T-helper 9 cell (primary cell): Measurements from ENCODE around the gene KPNA4.
A peak's percentile ranks its signal among the peaks of the same experiment; 100 is the strongest.
"Not testable (repeated sequence)": the region's sequence is repeated elsewhere in the genome, so short reads cannot be mapped to it uniquely, and the experiment has no call there.

ENCODE experiments used
- DNase-seq: peaks from one replicate; pipeline ENCODE4 v3.0.0-alpha.2; 2020

The KPNA4 gene

GRCh38 chr3:160569894-160570652 is 4.7 kb upstream of the KPNA4 start:
- DNase-seq, result no peak

GRCh38 chr3:160568989-160569388 is 3.6 kb upstream of the KPNA4 start:
- no peak for DNase-seq

GRCh38 chr3:160567774-160568173 is 2.4 kb upstream of the KPNA4 start:
- DNase-seq, result no peak

- no peak for DNase-seq
These were observed 1.1 kb upstream of the KPNA4 start for GRCh38 chr3:160566499-160566898.

- peak; percentile 50 for DNase-seq
These were observed 376 bp downstream of the KPNA4 start for GRCh38 chr3:160564949-160565441.

GRCh38 chr3:160564258-160564911 is 986 bp downstream of the KPNA4 start:
- DNase-seq, result peak; percentile 21

GRCh38 chr3:160562952-160563351 is 2.4 kb downstream of the KPNA4 start:
- DNase-seq, result no peak

- DNase-seq, result no peak
These were observed 7.8 kb downstream of the KPNA4 start for GRCh38 chr3:160557571-160557970.

- no peak for DNase-seq
These were observed 9.2 kb downstream of the KPNA4 start for GRCh38 chr3:160556141-160556540.

GRCh38 chr3:160554980-160555379 is 10.4 kb downstream of the KPNA4 start:
- DNase-seq, result no peak

- no peak for DNase-seq
These were observed 11.5 kb downstream of the KPNA4 start for GRCh38 chr3:160553827-160554226.

- DNase-seq, result no peak
These were observed 18.6 kb downstream of the KPNA4 start for GRCh38 chr3:160546727-160547126.

GRCh38 chr3:160545504-160545871 is 19.9 kb downstream of the KPNA4 start:
- DNase-seq, result no peak

- DNase-seq, result no peak
These were observed 20.4 kb downstream of the KPNA4 start for GRCh38 chr3:160544844-160545503.

GRCh38 chr3:160540551-160540950 is 24.8 kb downstream of the KPNA4 start:
- DNase-seq, result no peak

- DNase-seq, result no peak
These were observed 26.5 kb downstream of the KPNA4 start for GRCh38 chr3:160538895-160539294.

- DNase-seq, result no peak
These were observed 27.6 kb downstream of the KPNA4 start for GRCh38 chr3:160537729-160538128.

GRCh38 chr3:160532371-160532770 is 33.0 kb downstream of the KPNA4 start:
- no peak for DNase-seq

GRCh38 chr3:160531311-160531710 is 34.1 kb downstream of the KPNA4 start:
- DNase-seq, result no peak

- not testable (repeated sequence) for DNase-seq
These were observed 49.0 kb downstream of the KPNA4 start for GRCh38 chr3:160516391-160516790.

GRCh38 chr3:160501325-160501724 is 64.0 kb downstream of the KPNA4 start:
- DNase-seq, result no peak

- DNase-seq, result no peak
These were observed 67.2 kb downstream of the KPNA4 start for GRCh38 chr3:160498202-160498601.

- no peak for DNase-seq
These were observed 75.2 kb downstream of the KPNA4 start for GRCh38 chr3:160490166-160490565.

GRCh38 chr3:160486459-160486869 is 78.9 kb downstream of the KPNA4 start:
- DNase-seq, result no peak
